NCI-H774 (cell line): ENCODE measurements around the gene CD99L2.

Experiments used
- DNase-seq: peaks from one replicate; lab custom pipeline; 2025; lab: John Stamatoyannopoulos, UW

CD99L2 gene

DNA sequence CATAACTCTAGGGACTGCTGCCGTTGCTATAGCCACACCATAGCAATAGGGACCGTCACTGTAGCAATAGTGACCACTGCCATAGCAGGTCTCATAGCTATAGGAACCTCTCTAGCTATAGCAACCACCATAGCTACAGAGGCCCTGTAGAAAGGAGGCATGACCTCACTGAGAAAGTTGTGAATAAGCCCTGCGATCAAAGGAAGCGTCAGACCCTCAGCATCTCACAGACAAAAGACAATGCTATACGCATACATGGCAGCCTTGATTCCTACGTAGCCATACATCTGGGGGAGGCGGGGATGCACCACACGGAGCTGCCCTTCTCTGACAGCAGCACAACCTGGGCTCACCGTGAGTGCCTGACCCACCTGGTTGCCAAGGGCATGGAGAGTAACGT, 116.8 kb downstream of the CD99L2 start:
- DNase-seq = no peak

DNA sequence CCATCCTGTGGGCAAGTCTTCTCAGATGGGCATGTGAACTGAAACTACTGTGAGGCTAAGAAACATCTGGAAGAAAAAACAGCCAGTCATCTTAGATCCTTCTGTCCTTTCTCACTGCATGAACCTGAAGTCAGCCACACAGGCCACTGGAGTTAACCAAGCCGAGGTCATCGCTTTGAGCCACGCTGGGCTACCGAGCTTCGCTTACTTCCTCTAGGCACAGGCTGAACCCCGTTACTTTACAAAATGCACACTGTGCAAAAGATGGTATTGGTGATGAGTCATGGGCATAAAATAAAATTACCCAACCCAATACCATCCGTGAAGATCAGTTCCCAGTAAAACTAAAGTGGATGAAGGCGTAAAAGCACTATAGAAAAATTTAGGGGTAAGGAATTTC, 119.1 kb downstream of the CD99L2 start:
- no peak for DNase-seq

DNA sequence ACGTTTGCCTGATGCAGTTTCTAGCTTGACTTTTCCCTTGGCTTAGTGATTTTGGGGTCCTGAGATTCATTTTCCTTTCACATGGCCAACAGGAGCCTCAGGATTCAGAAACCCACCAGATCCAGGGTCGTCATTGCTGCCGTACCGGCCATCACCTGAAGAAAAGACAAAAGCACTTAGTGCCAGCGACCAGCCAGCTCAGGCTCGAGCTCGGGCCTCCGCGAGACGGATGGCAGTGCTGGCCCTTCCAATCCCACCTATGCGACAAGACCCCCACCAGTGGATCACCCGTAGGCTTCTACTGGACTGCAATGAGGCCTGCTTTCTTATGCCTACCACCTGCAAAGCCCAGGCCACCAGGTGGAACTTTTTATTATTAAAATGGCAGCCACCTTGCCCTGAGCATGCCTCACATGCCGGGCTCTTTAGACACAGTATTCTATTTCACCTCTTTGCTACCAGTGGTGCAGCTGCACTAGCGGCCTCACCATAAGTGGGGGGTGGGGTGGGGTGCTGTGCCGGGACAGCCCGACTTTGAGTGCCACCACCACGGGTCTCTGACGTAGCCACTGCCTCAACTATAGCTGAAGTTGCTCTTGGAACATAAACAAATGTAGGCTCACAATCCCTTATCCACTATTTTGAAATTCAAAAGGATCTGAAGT, 121.0 kb downstream of the CD99L2 start:
- DNase-seq = no peak

DNA sequence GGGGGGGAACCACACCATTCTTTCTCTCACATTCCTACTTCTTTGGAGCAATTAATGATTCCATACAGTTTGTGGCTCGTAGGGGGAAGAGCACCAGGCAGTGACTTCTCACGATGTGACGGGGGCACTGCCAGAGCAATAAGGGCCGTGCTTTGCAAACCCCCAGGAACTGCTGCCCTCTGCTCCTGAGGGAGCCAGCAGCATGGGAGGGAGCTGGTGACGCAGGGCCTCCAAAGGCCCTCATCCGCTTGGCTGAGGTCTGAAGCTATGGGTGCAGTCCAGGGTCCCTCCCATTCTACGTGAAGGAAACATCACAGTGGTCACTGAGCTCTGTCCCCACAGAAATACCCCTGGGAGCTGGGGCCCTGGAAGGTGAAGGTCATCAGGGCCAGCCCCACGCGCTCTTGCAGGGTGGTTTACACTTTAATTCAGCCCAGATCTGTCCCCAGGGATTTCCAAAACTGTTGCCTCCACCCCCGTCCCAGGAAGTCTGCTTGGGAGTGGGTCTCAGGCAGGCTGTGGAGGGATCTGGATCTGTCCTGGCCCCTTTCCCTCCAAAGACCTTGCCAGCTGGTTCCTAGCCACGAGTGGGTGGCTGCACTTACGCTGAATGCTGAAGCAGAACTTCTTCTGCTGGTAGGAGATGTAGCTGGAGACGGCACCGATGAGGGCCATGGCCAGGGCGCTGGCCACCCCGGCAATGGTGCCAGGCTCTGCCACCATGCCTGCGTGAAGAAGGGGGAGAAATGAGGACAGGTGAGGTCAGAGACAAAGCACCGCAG, 122.7 kb downstream of the CD99L2 start:
- no peak for DNase-seq

DNA sequence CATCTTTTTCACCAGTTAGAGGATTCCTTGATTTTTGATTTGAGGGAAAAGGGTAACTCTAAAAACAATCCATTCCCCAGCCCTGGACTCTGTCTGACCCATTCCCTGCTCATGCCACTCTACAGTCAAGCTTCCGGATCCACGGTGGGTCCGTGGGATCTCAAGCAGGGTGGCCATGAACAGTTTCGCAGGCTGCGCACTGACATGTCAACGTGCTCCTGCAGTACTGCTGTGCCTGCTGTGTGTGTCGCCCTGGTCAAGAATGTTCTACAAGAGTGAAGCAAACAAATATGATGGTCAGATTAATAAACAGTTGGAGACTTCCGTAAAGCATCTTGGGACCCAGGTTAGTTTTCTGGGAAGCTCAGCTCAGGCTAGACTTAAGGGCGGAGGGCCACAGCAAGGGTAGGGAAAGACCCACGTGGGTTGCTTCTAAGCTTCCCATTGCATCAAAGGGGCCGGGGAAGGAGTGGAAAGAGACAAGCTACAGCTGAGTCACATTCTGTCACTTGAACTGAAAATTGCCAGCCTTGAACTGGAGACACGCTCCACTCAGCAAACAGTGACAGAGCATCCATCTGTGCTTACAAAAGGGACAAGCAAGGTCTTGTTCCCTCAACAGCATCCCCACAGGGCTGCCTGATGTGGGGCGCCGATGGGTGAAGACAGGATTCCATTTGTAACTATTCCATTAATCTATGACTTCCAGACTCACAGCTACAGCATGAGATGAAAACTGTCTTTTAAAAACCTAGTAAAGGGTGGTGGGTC, 123.5 kb downstream of the CD99L2 start:
- no peak for DNase-seq

DNA sequence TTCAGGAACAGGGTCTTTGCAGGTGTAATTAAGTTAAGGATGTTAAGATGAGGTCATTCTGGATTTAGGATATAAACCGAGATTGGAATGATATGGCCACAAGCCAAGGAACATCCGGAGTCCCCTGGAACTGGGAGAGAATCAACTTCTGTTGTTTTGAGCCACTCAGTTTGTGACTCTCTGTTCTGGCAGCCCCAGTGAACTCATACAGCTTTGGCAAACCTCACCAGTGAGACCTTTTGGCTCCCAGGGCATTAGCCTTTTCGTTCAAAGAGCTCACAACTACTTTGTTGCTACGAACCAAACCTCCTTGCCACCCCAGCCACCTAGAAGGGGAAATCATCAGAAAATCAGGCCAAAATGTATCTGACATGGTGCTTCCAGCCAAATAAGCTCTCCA, 124.8 kb downstream of the CD99L2 start:
- DNase-seq = no peak

DNA sequence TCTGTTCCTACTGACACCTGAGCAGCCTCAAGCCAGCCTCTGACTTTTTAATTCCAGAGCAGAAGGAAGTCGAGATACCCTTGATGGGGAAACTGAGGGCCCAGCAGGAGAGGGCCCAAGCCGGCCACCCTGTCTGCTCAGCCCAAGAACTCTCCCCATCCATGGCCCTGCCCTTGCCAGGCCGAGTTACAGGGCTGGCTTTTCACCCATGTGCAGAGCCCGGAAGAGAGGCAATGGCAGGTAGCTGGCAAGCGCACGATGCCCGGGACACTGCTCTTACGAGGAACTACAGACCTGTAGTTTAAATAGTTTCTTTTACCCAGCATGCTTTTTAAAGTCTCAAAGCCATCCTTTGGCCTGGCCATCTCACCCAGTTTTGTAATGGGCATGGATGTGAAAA, 125.4 kb downstream of the CD99L2 start:
- no peak for DNase-seq

DNA sequence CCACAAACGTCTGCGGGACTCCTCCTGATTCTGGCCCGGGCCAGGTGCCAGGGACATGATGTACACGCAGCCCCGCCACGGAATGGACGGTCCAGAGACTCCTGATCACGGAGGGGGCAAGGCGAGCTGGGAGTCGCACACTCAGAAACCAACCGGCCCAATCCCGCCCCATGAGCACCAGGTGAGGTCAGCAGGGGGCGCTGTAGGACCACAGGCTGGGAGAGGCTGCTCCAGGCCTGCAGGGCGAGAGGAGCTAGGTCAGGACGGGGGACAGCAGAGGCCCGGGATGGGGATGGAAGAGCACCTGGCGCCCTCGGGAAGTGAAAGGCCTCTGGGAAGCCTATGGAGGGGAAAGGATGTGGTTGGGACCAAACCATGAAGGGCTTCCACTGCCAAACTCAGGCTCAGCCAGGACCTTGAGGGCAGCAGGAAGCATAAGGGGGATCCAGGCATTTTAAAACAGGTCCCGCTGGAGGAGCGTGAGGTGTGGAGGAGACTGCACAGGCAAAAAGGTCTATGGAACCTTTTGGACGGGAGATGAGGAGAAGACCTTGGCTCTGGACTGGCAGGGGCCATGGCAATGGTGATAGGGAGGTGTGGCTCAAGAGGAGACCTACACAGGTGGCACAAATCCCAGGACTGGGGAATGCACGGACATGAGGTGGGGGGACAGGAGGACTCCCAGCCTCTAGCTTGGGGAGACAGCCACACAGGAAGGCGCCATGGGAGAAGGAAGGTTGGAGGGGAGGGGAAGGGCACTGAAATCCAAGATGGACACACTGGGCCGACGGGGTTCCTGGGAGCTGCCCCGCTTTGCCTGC, 126.1 kb downstream of the CD99L2 start:
- peak; percentile 21 for DNase-seq

DNA sequence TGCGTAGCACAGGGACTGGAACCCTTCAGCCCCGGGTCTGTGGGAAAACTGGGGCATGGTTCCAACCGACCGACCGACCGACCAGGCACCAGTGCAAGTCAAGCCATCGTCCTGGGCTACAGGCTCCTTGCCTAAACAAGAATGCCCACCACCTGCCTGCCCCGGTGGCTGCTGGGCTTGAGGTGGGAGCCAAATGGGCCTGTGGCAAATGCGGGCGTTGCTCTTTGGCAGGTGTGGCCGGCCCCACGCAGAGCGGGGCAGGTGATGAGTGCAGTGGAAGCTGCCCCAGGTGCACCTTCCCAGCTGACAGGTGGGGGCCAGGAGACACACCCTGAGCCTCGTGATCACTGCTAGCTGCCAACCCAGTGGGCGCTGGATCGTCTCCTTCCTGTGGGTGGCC, 127.4 kb downstream of the CD99L2 start:
- no peak for DNase-seq

DNA sequence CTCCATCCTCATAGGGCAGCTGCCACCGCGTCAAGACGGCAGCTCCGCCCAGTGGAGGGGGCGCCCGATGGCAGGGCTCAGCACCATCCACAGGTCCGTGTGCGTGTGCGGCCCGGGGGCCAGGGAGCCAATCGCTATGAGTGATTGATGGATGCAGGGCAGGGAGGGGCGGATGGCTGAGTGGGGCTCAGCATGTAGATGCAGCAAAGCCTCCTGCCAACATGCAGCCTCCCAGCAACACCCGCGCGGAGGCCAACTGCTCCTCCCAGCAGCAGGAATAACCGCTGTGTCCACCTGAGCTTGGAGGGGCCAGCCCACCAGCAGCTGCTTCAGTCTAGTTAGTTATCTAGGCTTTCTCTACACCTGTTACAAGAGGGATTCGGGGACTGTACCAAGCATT, 127.8 kb downstream of the CD99L2 start:
- no peak for DNase-seq

DNA sequence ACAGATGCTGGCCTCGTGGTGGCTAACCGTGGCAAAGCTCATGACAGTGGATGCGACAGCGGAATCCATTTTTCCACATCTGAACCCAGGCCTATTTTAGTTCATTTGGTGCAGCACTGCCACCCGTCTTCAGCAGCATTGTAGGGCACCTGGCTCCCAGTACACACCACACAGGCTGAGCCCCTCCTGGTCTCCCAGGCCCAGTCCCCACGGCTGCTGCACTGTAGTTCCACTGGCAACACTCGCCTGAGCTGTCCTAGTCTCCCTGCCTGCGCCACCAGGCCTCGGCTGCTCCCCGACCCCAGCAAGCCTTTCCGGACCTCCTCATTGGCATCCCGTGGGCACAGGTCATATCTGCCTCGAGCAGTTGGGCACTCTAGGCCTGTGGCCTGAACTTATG, 129.1 kb downstream of the CD99L2 start:
- no peak for DNase-seq

DNA sequence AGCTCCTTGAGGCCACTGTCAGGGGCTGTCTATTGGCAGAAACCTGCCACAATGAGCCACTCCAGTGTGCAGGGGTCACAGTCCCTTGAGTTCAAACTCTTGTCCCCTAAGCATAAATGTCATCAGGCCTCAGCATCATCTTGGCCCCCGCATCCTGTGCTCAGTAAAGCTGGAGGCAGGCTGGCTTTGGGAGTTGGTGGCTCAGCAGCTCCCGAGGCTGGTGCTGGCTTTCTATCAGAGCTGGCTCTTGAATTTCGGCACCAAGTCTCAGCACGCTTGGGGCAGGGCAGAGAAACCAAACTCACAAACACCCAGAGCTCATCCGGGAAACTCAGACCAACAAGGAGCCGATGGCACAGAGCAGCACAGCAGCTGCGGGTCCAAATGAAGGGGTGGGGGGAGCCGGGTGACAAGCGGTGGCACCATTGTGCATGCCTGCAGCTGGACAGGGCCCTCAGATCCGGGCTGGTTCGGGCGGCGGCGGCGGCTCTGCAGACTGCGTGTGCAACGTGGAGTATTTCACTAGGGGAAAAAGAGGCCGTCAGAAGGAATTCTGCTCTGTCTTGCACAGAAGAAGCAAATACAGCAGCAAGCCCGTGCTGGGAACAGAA, 129.8 kb downstream of the CD99L2 start:
- DNase-seq = no peak

DNA sequence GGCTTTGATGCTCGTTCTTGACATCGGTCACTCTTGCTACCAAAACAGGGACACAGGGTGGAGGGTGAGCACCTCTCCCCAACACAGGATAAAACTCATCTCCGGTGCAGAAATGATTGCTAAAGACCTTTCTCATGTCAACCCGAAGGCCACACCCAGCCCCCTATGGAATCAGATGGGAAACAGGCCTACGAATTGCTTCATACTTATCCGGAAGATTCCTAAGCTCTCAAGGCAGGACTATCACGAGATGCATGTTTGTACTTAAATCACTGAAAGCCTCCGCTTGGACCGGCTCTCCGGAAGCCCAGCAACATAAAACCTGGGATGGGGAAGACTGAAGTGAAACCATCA, 130.4 kb downstream of the CD99L2 start:
- DNase-seq = no peak

DNA sequence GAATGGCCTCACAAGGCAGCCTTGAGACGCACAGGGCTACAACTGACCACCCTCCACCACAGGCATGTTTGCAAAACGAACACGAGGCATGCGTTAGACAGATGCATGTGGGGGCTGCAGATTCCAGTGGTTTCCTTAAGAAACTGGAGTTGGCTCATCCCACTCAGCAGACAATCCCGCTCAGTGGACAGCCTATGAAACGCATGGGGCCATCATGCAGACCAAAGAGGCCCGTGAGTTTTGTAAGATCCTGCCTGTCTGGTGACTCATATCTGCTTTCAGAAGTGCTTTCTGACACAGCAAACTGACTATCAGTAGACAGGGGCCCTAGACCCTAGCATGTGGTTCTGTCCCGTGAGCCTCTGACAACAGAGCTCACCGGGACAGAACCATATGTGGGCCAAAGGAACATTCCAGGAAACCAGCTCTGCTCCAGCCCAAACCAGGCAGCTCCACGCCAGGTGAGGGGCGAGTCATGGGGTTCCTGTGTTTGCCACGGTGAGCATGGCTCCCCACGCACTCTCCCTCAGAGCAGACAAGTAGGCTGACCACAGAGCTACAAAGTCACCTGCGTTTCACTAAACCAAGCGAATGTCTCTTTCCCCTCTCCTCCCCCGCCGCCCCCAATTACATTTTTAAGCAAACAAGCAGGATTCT, 130.9 kb downstream of the CD99L2 start:
- DNase-seq = no peak

DNA sequence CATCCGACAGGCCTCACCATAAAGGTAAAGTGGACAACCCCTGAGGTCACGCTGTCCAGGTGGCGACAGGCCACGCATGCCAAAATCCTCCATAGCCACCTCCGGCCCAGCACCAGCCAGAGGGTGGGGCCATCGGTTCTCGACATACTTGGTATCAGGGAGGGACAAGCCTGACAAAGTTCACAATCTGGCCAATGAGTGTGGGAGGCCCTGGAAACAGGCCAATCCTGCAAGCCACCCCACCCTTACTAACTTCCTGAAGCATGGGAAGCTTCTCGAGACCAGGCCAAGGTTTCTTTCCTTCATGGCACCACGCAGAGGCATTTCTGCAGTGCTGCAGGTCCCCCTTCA, 131.4 kb downstream of the CD99L2 start:
- no peak for DNase-seq

DNA sequence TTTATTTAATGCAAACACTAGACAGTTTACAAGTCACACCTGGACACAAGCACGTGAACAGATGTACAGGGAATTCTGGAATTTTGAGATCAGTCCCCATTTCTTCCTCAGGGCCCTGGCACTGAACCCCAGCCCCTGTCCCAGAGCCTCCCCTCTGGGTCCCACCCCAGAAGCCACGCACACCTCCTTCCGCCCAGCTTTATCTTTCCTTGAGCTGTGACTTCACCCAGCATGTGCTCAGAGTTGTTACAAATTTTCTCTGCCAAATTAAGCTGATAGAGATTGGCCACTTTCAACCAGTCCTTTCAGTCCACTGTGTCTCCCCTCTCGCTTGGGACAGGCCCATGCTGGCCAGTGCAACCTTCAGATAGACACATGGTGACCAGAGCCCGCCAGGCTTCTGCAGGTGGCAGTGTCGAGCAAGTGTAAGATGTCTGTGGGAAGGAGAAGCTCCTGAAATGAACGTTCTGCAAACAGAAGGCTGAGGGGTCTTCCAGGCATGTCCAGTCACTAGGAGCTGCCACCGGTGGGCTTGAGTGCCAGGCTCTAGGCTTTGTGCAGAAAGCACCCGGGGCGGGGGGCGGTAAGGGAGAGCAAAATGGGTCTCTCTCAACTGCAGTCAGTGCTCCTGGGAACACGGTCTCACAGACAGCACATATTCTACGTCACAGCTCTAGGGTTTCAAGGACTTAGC, 132.0 kb downstream of the CD99L2 start:
- no peak for DNase-seq

DNA sequence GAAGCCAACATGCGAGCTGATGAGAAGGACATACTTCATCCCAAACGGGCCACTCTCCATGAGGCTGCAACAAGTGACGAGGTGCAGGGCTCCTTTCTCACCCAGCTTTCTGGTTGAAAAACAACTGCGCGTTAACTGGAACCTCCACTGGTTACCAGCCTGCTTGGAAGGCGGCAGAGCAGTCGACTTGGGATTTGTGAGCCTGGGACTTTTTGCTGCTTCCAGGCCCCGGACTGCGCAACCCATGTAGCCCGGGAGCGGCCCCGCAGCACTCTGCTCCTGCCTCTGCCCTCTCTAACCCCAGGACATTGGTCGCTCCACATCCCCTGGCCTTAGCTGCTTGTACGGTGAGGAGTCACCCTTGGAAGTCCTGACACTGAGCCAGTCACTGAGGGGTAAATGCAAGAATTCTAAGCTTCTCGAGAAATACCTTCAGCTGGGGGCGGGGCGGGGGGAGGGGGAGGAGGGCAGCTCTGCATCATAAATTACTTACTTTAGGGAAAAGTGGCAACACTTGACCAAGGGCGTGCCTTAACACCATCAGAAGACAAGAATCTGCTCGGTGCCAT, 132.6 kb downstream of the CD99L2 start:
- no peak for DNase-seq

DNA sequence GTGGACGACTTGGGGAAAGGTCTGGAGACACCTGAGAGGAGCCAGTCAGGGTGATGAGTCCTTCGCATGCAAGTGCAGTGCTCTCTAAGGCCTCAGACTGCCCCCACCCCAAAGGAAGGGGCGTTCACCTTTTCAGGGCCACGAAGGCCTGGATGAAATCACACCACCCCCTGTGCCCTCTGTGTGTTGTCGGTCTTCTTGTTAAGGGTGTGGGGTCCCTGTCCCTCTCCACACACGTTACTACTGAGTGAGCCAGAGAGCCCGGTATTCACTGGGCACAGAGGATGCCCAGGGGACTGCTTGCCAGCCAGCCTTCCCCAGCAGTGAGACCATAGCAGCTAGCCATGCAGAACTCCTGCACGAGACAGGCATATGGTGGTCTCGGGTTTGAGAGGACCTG, 133.2 kb downstream of the CD99L2 start:
- no peak for DNase-seq

DNA sequence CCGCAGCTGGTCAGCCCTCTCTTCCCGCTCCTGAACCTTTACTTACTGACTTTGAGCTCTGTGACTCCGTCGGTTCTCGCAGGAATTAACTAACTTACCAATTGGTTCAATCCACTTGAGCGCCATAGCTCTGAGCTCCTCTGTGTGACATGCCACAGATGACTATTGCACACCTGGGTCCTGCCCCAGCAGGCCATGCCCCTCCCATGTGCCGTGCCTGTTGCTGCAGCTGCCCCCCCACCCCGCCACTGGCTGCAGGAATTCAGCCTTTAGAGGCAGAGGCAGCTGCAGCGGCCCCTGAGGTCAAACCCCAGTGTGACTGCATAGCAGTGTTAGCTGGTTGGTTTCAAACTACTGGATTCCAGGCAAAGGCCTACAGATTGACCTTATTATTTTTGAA, 134.7 kb downstream of the CD99L2 start:
- no peak for DNase-seq

DNA sequence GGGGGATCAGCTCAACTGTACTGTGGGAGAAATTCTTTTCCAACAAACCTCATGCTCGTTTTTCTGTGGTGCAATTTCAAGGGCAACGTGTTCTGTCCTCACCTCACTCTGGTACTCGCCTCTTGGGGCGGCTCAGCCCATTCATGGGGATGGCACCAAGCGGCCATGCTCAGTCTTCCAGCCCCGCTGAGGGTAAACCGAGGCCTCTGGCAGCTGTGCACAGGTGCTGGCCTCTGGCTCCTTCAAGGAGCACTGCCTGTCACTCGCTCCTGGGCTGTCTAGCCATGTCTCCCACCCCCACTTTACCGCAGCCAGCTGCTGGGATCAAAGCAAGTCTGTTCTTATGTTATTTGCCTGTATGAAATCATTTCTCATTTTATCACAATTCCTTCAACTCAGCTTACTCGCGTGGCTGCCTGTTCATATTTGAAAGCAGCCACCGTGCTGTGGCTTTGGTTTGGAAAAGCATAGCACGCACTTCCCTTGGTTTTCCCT, 135.1 kb downstream of the CD99L2 start:
- no peak for DNase-seq
